NCI-H2029 treated with DMSO at 0.1 percent for 48 hours (cell line): ENCODE results near the gene ATG2B.
"Not testable (repeated sequence)": the region's sequence is repeated elsewhere in the genome, so short reads cannot be mapped to it uniquely, and the experiment has no call there.

Experiments
- DNase-seq: peaks from one replicate; lab custom pipeline; 2025; lab: John Stamatoyannopoulos, UW

Gene ATG2B

GRCh38 chr14:96370528-96370927 is 7.4 kb upstream of the ATG2B start:
- DNase-seq: no peak

DNA sequence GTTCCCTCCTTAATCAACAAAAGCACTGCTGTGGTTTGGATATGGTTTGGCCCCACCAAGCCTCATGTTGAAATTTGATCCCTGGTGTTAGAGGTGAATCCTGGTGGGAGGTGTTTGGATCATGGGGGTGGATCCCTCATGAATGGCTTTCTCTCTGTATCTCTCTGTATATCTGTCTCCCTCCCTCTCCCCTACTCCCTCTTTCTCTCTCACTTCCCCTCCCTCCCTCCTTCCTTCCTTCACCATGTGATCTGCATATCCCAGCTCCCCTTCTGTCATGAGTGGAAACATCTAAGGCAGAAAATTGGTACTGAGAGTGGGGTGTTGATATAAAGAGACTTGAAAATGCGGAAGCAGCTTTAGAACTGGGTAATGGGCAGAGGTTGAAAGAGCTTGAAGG is 5.4 kb upstream of the ATG2B start:
- no peak for DNase-seq

GRCh38 chr14:96364962-96365361 is 1.8 kb upstream of the ATG2B start:
- DNase-seq: no peak

DNA sequence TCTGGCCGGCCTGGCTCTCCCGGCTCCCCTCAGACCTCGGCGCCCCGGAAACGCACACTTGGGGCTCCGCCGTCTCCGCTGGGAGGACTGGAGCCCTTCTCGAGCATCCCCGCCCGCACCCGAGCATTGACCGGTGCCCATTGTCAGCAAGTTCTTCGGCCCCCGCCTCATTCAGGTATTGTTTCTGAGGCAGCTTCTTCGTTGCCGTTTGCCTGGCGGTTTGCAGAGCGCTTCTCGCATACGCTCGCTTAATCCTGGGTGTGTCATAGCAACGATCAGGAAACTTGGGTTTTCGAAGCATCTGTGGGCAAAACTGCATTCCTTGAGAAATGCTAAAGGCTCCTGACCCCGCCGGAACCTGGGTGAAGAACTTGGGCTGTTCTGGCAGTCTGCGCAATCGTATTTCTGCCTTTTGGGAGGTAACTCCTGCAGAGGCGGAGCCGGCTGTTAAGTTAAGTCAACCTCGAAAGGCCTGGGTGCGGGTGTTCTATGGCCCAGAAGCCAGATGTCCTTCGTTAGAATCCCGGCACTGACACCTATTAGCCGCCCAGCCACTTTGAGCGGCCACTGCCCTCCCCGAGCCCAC is 703 bp upstream of the ATG2B start:
- no peak for DNase-seq

DNA sequence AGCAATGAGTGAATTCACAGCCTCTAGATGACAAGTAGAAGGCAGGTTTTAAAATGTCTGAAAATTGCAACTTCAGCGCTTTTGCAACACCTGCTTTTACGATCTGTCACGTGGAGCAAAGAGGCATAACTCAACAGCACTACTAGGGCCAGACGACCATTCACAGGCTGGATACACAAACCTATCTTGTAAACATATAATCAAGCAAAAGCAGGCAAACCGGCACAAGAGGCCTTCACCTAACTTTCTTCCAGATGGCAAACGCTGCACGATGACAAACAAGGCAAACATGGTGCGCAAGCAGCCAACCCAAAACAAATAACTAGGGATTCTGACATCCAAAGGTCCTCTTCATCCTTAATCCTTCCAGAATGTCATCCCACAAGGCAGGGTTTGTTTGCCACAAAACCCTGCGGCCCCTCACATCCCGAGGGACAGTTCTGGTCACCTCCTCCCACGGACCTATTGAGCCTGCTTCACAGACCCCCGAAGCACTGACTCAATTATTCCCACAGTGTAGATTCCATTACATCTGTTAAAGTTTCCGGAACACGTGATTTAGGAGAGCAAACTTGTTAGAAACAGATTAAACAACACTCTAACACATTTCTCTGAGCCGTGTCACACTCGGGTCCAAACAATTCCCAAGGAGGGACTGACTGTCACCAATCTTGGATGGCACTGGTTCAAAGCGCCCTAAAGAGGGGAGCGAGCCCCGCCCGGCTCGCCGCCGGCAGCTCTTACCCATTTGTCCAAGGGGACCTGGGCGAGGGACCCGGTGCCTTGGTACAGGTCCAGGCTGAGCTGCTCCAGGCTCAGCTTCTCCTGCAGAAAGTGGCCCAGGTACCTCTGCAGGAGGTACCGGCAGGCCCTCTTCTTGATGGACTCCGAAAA is 823 bp downstream of the ATG2B start:
- no peak for DNase-seq

DNA sequence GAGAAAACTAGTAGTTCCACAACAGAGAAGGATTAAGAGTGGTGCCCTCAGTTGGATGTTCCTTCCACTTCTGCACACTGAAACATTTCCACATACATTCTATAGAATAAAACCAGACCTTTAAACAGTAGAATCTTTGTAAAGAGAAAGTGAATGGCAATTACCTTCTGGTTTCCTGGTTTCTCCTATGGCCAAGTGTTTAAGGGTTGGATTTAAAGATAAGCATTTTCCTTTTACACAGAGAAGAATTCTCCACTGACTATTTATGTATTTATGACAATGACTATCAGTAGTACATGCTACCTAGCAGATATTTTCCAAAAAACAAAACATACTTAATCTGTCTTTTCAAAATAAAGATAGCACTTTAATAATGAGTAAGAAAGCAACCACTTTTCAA is 3.2 kb downstream of the ATG2B start:
- no peak for DNase-seq

DNA sequence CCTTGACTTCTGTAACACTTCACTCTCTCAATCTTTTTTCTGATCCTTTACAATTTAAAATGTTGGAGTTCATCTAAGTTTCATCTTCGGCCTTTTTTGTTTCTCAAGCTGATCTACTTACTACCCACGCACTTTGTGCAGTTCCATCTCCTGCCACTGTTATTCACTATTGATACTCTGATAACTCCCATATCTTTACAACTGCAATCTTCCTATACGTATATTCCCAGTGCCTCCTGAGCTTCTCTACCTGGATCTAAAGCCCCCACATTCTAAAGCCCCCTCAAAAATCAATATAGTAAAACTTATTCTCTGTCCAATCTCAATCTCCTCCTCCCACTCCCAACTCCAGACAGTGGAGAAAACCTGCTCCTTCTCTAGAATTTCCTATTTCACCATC is 5.9 kb downstream of the ATG2B start:
- no peak for DNase-seq

DNA sequence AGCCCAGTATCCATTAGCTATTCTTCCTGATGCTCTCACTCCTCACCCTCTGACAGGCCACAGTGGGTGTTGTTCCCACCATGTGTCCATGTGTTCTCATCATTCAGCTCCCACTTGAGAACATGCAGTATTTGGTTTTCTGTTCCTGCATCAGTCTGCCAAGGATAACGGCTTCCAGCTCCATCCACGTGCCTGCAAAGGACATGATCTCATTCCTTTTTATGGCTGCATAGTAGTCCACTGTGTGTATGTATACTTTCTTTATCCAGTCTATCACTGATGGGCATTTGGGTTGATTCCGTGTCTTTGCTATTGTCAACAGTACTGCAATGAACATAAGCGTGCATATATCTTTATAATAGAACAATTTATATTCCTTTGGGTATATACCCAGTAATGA is 8.9 kb downstream of the ATG2B start:
- no peak for DNase-seq

GRCh38 chr14:96352708-96353107 is 10.4 kb downstream of the ATG2B start:
- DNase-seq: no peak

DNA sequence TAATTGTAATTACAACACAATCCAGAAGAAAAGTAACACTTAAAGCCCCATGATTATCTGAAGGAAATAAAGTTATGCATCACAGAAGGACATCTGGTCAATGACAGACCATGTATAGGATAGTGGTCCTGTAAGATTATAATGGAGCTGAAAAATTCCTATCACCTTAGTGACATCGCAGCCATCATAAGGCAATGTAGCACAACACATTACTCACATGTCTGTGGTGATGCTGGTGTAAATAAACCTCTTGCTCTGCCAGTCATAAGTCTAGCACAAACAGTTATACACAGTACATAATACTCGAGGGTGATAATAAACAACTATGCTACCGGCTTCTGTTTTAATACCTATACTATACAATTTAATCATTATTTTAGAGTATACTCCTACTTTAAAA is 11.2 kb downstream of the ATG2B start:
- DNase-seq: no peak

DNA sequence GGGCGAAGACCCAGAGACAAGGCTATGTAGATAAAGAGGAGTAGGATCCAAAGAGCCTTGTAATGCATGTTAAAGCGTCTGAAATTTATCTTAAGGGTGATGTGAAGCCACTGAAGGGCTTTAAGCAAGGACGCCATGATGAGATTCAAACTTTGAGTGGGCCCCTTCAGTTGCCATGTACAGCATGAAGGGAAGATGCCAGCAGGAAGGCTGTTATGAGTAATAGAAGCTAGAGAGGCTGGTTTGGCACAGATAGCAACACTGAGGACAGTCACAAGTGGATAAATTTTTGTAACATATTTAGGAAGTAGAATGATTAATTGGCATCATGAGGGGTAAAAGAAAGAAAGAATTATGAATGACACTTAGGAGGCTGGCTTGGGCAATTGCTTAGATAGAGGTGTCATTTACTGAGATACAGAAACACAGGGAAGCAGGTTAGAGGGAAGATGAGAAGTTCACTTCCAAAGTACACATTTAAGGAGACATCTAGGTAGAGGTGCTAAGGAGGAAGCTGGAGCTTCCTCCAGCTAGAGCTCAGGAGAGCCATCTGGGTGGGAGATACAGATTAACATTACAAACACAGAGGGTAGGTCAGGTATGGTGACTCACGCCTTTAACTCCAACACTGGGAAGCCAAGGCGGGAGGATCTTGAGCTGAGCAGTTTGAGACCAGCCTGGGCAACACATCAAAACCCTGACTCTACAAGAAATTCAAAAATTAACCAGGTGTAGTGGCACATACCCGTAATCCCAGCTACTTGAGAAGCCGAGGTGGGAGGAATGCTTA is 13.7 kb downstream of the ATG2B start:
- no peak for DNase-seq

DNA sequence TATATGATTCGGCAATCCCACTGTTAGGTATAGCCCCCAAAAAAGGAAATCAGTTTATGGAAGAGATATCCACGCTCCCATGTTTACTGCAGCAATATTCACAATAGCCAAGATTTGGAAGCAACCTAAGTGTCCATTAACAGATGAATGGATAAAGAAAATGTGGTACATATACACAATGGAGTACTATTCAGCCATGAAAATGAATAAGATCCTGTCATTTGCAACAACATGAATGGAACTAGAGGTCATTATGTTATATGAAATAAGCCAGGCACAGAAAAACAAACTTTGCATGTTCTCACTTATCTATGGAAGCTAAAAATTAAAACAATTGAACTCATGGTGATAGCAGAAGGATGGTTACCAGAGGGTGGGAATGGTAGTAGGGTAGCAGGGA is 15.2 kb downstream of the ATG2B start:
- not testable (repeated sequence) for DNase-seq

GRCh38 chr14:96345669-96346068 is 17.5 kb downstream of the ATG2B start:
- no peak for DNase-seq

DNA sequence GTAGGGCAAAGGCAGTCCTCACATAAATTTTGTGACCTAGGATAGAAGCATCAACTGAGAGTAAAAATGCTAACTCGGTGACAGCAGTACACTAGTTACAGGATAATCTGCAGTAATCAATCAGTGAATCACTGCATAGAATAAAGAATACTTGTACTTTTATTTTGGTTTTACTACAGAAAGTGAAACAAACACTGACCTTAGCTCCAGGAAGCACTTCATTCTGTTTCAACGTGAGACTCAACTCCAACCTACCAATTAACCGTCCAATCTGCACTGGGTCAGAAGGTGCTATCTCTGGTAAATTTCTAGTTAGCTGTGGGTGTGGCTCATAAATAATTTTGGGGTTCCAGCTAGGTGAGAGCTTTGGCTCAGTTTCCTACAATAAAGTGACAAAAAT is 21.8 kb downstream of the ATG2B start:
- DNase-seq: no peak

DNA sequence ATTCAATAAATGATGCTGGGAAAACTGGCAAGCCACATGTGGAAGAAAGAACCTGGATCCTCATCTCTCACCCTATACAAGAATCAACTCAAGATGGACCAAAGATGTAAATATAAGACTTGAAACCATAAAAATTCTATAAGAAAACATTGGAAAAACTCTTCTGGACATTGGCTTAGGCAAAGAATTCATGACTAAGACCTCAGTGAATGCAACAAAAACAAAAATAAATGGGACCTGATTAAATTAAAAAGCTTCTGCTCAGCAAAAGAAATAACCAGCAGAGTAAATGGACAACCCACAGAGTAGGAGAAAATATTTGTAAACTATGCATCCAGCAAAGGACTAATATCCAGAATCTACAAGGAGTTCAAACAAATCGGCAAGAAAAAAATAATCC is 24.6 kb downstream of the ATG2B start:
- no peak for DNase-seq

DNA sequence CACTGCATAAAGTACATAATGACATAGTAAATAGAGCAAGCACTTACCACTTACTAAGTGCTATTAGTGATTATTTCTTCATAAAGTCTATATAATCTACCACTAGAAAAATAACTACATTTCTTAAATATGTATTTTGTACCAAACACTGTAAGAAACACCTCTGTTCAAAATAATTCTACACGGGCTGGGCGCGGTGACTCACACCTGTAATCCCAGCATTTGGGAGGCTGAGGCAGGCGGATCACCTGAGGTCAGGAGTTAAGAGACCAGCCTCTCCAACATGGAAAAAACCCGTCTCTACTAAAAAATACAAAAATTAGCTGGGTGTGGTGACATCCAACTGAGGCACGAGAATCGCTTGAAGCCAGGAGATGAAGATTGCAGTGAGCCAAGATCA is 38.9 kb downstream of the ATG2B start:
- no peak for DNase-seq

DNA sequence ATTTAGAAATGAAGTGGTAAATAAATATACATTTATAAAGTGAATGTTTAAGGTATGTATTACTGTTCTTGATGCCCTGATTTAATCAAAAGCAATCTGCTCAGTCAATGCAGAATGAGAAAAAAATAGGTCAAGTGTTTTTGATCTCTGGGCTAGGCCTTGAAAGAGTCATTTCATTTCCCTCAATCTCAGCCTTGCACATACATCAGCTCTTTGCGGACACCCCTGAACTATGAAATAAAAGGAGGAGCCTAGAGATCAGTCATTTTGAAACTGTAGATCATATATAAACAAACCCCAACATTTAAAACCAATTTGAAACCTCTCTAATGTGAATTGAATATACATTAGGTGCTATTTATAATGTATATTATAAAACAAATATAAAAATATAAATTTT is 42.5 kb downstream of the ATG2B start:
- no peak for DNase-seq

DNA sequence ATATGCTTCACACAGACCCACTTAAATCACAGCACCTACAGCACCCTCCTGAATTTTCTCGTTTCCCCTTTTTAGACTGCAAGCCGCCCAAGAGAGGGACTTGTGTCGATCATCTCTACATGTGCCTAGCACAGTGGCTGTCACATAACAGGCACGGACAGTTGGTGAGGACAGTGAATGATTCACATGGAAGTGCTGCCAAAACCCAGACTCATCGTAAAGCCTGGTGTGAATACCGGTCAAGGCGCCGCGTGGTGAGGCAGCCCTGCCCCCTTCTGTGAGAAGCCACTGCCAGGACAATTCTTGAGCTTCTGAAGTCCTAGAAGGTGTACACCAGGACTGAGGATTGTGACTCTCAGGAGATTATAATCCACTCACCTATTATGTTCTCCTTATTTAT is 44.3 kb downstream of the ATG2B start:
- DNase-seq: no peak

DNA sequence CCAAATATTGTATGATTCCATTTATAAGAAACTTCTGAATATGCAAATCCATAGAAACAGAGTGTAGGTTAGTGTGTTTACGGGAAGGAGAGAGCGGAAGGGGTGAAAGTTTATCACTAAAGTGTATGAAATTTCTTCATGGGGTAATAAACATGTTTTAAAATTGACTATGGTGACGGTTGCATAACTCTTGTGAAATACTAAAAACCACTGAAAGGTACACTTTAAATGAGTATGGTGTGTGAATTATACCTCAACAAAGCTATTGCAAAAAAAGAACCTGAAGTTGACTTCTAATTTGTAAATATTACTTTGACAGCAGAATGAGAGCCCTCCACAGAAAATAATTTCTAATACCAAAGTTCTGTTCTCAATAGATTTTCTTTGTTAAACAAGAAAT is 47.1 kb downstream of the ATG2B start:
- DNase-seq: no peak

DNA sequence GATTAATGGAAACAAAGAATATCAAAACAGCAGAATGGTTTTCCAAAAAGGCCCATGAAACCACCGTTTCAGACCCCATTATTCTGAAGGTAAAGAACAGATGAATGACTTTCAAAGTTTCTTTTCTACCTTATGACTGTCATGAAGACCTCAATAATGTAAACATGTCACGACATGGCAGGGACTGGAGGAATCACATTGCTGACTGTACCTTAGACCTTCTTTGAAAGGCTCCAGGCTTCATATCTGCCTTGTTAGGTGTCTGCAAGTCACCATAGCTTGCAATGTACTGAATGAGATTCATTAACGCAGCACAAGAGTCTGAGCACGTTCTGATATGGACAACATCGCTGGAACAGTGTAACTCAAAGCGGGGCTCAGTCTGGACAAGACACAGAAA is 52.2 kb downstream of the ATG2B start:
- DNase-seq: no peak

DNA sequence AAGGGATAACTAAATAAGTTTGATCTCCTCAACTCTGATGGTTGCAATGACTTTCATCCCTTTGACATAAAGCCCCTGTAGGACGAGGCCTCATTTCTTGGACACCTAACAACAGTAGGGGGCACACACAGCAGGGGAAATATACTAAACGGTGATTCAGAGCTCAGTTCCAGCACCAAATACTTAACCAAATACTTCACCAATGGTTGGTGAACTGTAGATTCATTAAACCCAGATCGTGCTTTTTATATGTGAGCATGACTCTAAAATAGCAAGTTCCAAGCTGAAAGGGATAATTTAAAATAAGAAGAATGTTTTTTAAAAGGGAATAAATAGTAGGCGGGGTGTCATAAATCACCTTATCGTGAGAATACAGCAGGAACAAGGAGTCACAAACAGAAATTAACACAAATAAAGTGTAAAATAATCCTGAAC is 53.2 kb downstream of the ATG2B start:
- DNase-seq: no peak

- no peak for DNase-seq
Observed at GRCh38 chr14:96309133-96309895, 53.8 kb downstream of the ATG2B start.
